A549 (cell line): Measurements from ENCODE around the gene DNAJC30. TPM values are rescaled to one million over a fixed set of nuclear protein-coding genes. Genes with fewer than 3 reads are reported as not detected.

Source experiments
- ATAC-seq, 2 experiments: fragments of 200-7000 bp in 1 of 2; fragments of >200 bp in 1 of 2; cut with Nextera tagmentation in 1 of 2; cut with Tn5 transposase in 1 of 2; 3 replicates each; pipeline versions ENCODE4 v1.8.0 to v1.9.1; 2018 to 2020; ENCODE audit warnings: mild to moderate bottlenecking in 1 of 2, moderate library complexity in 1 of 2
- CTCF ChIA-PET: fragments of 300-600 bp; sonication (Branson Sonifier 250); formaldehyde crosslinking; extraction: SDS; loops from one replicate; lab custom pipeline; 2021; ENCODE audit warnings: antibody characterized with exemption, inconsistent platforms; lab: Yijun Ruan, JAX
- POLR2A ChIA-PET: fragments of 350-600 bp; formaldehyde crosslinking; extraction: SDS; loops from one replicate; lab custom pipeline; 2021; ENCODE audit warnings: antibody characterized with exemption, inconsistent platforms; lab: Yijun Ruan, JAX
- DNase-seq, 2 experiments: peaks; one replicate each; pipeline versions ENCODE4 v3.0.0 to v3.0.0-alpha.2; 2011 to 2016; ENCODE audit warnings: low read depth in 1 of 2, low spot score in 1 of 2
- FAIRE-seq: peaks from 2 replicates; lab custom pipeline; 2011; peaks lifted over from hg19 to GRCh38; lab: Jason Lieb, UNC
- H3K27ac ChIP-seq, 2 experiments: fragments of >200 bp; sonication (Bioruptor Twin); formaldehyde crosslinking; 3 replicates each; pipeline ENCODE4 v1.5.1; 2016 to 2017
- H3K4me1 ChIP-seq: fragments of >200 bp; sonication (Bioruptor Twin); formaldehyde crosslinking; 3 replicates; pipeline ENCODE4 v1.6.1; 2016
- H3K4me2 ChIP-seq: fragments of >200 bp; sonication (Bioruptor Twin); formaldehyde crosslinking; 3 replicates; pipeline ENCODE4 v1.6.1; 2016
- H3K4me3 ChIP-seq: fragments of >200 bp; sonication (Bioruptor Twin); formaldehyde crosslinking; 3 replicates; pipeline ENCODE4 v1.5.1; 2016
- H3K9me3 ChIP-seq: fragments of >200 bp; sonication (Bioruptor Twin); formaldehyde crosslinking; 3 replicates; pipeline ENCODE4 v1.6.1; 2016
- CBX8 ChIP-seq: fragments of 200-600 bp; sonication (generic); IDR thresholded peaks from 2 replicates; pipeline ENCODE4 v1.6.1; 2016
- CEBPB ChIP-seq, 2 experiments: fragments of >200 bp in 1 of 2; sonication (Bioruptor Twin) in 1 of 2; formaldehyde crosslinking in 1 of 2; IDR thresholded peaks; 2 replicates each; pipeline ENCODE4 v1.6.1; 2012 to 2016
- CHD4 ChIP-seq: fragments of 200-600 bp; sonication (generic); IDR thresholded peaks from 2 replicates; pipeline ENCODE4 v1.6.1; 2016; ENCODE audit warnings: antibody characterized with exemption, mild to moderate bottlenecking, borderline replicate concordance
- EHF ChIP-seq: fragments of 250-450 bp; sonication (Bioruptor Pico); IDR thresholded peaks from 2 replicates; pipeline ENCODE4 v1.5.0; 2020; ENCODE audit warnings: mild to moderate bottlenecking
- FOSB ChIP-seq: fragments of 250-450 bp; sonication (Bioruptor Pico); IDR thresholded peaks from 2 replicates; pipeline ENCODE4 v1.5.0; 2020; ENCODE audit warnings: mild to moderate bottlenecking, moderate library complexity
- FOSL2 ChIP-seq, 2 experiments: fragments of 450-650 bp in 1 of 2; fragments of >200 bp in 1 of 2; sonication (Bioruptor Twin) in 1 of 2; formaldehyde crosslinking; IDR thresholded peaks; 2 replicates each; pipeline versions ENCODE4 v1.5.0 to v1.6.1; 2016 to 2020; ENCODE audit warnings: mild to moderate bottlenecking in 1 of 2, moderate library complexity in 1 of 2
- GATA3 ChIP-seq: IDR thresholded peaks from 2 replicates; pipeline ENCODE4 v1.6.1; 2012; ENCODE audit warnings: borderline replicate concordance
- HOXA7 ChIP-seq: fragments of 250-450 bp; sonication (Bioruptor Pico); IDR thresholded peaks from 2 replicates; pipeline ENCODE4 v1.5.0; 2020; ENCODE audit warnings: mild to moderate bottlenecking, moderate library complexity
- KDM5A ChIP-seq: fragments of 200-600 bp; sonication (generic); IDR thresholded peaks from 2 replicates; pipeline ENCODE4 v1.6.1; 2016; ENCODE audit warnings: antibody characterized with exemption, mild to moderate bottlenecking
- MYC ChIP-seq: IDR thresholded peaks from 2 replicates; pipeline ENCODE4 v1.6.1; 2012; ENCODE audit warnings: mild to moderate bottlenecking, inconsistent platforms, low read length, improper control_type of control experiment, borderline replicate concordance
- NFE2L2 ChIP-seq: fragments of 150-350 bp; conservative IDR thresholded peaks from 2 replicates; pipeline ENCODE4 v1.6.1; 2014; ENCODE audit warnings: low read length
- NPAS2 ChIP-seq: fragments of 250-450 bp; sonication (Bioruptor Pico); IDR thresholded peaks from 2 replicates; pipeline ENCODE4 v1.8.0; 2022; ENCODE audit warnings: mild to moderate bottlenecking, moderate library complexity, borderline replicate concordance
- POLR2A ChIP-seq: IDR thresholded peaks from 2 replicates; pipeline ENCODE4 v1.6.1; 2012; ENCODE audit warnings: mild to moderate bottlenecking, low read length
- RCOR1 ChIP-seq: fragments of 150-350 bp; IDR thresholded peaks from 2 replicates; pipeline ENCODE4 v1.6.1; 2014; ENCODE audit warnings: antibody characterized with exemption, low read length, low read depth
- RFX5 ChIP-seq: fragments of 450-650 bp; IDR thresholded peaks from 2 replicates; pipeline ENCODE4 v1.7.1; 2014; ENCODE audit warnings: antibody characterized with exemption, mild to moderate bottlenecking, moderate library complexity
- SREBF2 ChIP-seq: fragments of 450-650 bp; IDR thresholded peaks from 2 replicates; pipeline ENCODE4 v1.6.1; 2014; ENCODE audit warnings: mild to moderate bottlenecking, moderate library complexity
- TFCP2L1 ChIP-seq: fragments of 250-450 bp; sonication (Bioruptor Pico); IDR thresholded peaks from 2 replicates; pipeline ENCODE4 v1.5.0; 2021; ENCODE audit warnings: mild to moderate bottlenecking
- TP53 ChIP-seq: fragments of 250-450 bp; sonication (Bioruptor Pico); IDR thresholded peaks from 2 replicates; pipeline ENCODE4 v1.5.0; 2021; ENCODE audit warnings: mild to moderate bottlenecking, moderate library complexity
- WGBS: methylation state at CpG from one replicate; pipeline ENCODE4 v1.1.6; 2017; ENCODE audit errors: missing lambda C conversion rate; 5-methylcytosine and 5-hydroxymethylcytosine counted together
- polyA plus RNA-seq, 4 experiments: library from polyadenylated mRNA; depleted of rRNA in 3 of 4; stranded (reverse); fragments of >200 nt; fragmentation: RNase III in 1 of 4; extraction: RNeasy Plus Mini Kit Qiagen cat#74134 plus additional on column Dnase treatment in 1 of 4; gene quantifications; 2 replicates in 3 of 4; 3 replicates in 1 of 4; pipeline ENCODE4 v1.2.3, GENCODE V29; 2011 to 2017
- TF ChIP-seq, protein P1 (sequence below): fragments of 250-450 bp; sonication (Bioruptor Pico); IDR thresholded peaks from 2 replicates; pipeline ENCODE4 v1.5.0; 2021; ENCODE audit warnings: mild to moderate bottlenecking, moderate library complexity, borderline replicate concordance
- TF ChIP-seq, protein P2 (sequence below): fragments of >200 bp; sonication (Bioruptor Twin); formaldehyde crosslinking; IDR thresholded peaks from 3 replicates; pipeline ENCODE4 v1.5.1; 2016
- TF ChIP-seq, protein P3 (sequence below): fragments of 250-450 bp; sonication (Bioruptor Pico); IDR thresholded peaks from 2 replicates; pipeline ENCODE4 v1.5.0; 2020; ENCODE audit warnings: low read depth, mild to moderate bottlenecking, moderate library complexity
- TF ChIP-seq, protein P4 (sequence below): IDR thresholded peaks from 2 replicates; pipeline ENCODE4 v1.6.1; 2012
- TF ChIP-seq, protein P5 (sequence below): fragments of >200 bp; sonication (Bioruptor Twin); formaldehyde crosslinking; IDR thresholded peaks from 2 replicates; pipeline ENCODE4 v1.6.1; 2016
- TF ChIP-seq, protein P6 (sequence below): IDR thresholded peaks from 2 replicates; pipeline ENCODE4 v1.6.1; 2012; ENCODE audit warnings: low read depth, borderline replicate concordance

DNAJC30 gene
- polyA plus RNA-seq, 2 of the 4 experiments (the other 2 are of a cell fraction), result 5.7 to 8.9 TPM

DNA sequence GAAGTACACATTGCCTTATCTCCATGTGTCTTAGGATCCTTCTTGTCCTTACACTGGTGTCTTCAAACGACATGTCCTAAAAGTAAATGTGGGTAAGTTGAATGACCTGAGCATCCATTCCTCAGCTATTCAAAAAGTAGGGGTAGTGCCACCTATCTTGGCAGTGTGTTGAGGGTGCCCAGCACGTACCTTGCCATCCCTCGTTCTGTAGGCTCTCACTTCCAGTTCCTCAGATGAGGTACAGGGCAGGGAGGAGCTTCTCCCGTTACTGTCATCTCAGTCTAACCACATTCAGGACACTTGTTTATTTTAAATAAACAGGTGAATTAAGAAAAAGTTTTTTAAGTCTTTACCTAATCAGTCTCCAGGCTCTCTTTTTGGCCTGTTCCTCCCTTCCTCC is 13.1 kb upstream of the DNAJC30 start:
- Histone ChIP-seq H3K4me2 (no peak overlapping the region), H3K27ac (no peak overlapping the region), H3K9me3 (no peaks in the 10 kb centered on the region), H3K4me3 (no peak overlapping the region), H3K4me1 (peaks cover 28% of the 10 kb centered on the region)
- CTCF ChIA-PET, result interaction anchor here (1.1 to 10.0 kb wide), 12 partner anchors 9 to 90 kb away, joined by 3 to 139 read pairs (median 8); partner anchors contain the start of gene STX1A
- POLR2A ChIA-PET, result interaction anchor here (0.6 to 2.1 kb wide), 6 partner anchors 9 to 72 kb away, joined by 3 to 16 read pairs (median 4); partner anchors contain the start of genes BUD23 and MLXIPL
- DNase-seq (no peak), ATAC-seq (no peak), FAIRE-seq (no peak)
- 93% methylated on average over 4 of the region's 4 CpGs for WGBS
- TF ChIP-seq MYC (no peak), NFE2L2 (no peak), GATA3 (no peak), EHF (CRISPR knock-in tag) (no peak), SREBF2 (no peak), FOSB (CRISPR knock-in tag) (no peak)
- TF ChIP-seq, protein P1, sequence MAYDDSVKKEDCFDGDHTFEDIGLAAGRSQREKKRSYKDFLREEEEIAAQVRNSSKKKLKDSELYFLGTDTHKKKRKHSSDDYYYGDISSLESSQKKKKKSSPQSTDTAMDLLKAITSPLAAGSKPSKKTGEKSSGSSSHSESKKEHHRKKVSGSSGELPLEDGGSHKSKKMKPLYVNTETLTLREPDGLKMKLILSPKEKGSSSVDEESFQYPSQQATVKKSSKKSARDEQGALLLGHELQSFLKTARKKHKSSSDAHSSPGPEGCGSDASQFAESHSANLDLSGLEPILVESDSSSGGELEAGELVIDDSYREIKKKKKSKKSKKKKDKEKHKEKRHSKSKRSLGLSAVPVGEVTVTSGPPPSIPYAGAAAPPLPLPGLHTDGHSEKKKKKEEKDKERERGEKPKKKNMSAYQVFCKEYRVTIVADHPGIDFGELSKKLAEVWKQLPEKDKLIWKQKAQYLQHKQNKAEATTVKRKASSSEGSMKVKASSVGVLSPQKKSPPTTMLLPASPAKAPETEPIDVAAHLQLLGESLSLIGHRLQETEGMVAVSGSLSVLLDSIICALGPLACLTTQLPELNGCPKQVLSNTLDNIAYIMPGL (CRISPR knock-in tag), result no peak
- TF ChIP-seq, protein P2, sequence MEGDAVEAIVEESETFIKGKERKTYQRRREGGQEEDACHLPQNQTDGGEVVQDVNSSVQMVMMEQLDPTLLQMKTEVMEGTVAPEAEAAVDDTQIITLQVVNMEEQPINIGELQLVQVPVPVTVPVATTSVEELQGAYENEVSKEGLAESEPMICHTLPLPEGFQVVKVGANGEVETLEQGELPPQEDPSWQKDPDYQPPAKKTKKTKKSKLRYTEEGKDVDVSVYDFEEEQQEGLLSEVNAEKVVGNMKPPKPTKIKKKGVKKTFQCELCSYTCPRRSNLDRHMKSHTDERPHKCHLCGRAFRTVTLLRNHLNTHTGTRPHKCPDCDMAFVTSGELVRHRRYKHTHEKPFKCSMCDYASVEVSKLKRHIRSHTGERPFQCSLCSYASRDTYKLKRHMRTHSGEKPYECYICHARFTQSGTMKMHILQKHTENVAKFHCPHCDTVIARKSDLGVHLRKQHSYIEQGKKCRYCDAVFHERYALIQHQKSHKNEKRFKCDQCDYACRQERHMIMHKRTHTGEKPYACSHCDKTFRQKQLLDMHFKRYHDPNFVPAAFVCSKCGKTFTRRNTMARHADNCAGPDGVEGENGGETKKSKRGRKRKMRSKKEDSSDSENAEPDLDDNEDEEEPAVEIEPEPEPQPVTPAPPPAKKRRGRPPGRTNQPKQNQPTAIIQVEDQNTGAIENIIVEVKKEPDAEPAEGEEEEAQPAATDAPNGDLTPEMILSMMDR, result no peak

DNA sequence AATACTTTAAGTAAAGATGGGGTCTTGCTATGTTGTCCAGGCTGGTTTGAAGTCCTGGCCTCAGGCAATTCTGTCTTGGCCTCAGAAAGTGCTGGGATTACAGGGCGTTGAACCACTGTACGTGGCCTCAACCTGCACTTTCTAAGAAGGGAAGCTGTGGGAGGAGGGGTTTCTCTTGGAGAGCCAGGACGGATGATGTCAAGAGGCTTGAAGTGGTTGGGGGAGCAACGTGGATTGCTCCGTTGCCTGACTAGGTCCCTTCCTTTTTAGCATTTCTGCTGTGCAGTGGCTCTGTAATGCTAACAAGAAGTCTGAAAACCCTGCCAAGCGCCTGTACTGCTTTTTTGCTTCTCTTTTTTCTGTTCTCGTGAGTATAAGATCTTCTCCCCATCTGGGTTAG is 7.4 kb upstream of the DNAJC30 start:
- Histone ChIP-seq H3K4me2 (no peak overlapping the region), H3K27ac (no peak overlapping the region), H3K4me1 (no peaks in the 10 kb centered on the region), H3K4me3 (no peak overlapping the region), H3K9me3 (no peaks in the 10 kb centered on the region)
- TF ChIP-seq RCOR1 (no peak), NPAS2 (no peak), FOSL2 (IDR thresholded peaks at IDR 0.05) (no peak), FOSL2 (CRISPR knock-in tag; IDR thresholded peaks at IDR 0.05) (no peak), HOXA7 (no peak), CBX8 (no peak), TP53 (CRISPR knock-in tag) (no peak), POLR2A (no peak), CHD4 (no peak), TFCP2L1 (CRISPR knock-in tag) (no peak), RFX5 (no peak), CEBPB (IDR thresholded peaks at IDR 0.05) (no peak), KDM5A (no peak)
- TF ChIP-seq, protein P3, sequence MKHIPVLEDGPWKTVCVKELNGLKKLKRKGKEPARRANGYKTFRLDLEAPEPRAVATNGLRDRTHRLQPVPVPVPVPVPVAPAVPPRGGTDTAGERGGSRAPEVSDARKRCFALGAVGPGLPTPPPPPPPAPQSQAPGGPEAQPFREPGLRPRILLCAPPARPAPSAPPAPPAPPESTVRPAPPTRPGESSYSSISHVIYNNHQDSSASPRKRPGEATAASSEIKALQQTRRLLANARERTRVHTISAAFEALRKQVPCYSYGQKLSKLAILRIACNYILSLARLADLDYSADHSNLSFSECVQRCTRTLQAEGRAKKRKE (CRISPR knock-in tag), result no peak
- TF ChIP-seq, protein P4, sequence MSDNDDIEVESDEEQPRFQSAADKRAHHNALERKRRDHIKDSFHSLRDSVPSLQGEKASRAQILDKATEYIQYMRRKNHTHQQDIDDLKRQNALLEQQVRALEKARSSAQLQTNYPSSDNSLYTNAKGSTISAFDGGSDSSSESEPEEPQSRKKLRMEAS, result no peak
- TF ChIP-seq, protein P5, sequence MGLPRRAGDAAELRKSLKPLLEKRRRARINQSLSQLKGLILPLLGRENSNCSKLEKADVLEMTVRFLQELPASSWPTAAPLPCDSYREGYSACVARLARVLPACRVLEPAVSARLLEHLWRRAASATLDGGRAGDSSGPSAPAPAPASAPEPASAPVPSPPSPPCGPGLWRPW, result no peak
- TF ChIP-seq, protein P6, sequence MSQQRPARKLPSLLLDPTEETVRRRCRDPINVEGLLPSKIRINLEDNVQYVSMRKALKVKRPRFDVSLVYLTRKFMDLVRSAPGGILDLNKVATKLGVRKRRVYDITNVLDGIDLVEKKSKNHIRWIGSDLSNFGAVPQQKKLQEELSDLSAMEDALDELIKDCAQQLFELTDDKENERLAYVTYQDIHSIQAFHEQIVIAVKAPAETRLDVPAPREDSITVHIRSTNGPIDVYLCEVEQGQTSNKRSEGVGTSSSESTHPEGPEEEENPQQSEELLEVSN, result no peak
- DNase-seq, result no peak
- CTCF ChIA-PET, result interaction anchor here (0.6 to 4.0 kb wide), 6 partner anchors 11 to 84 kb away, joined by 3 to 34 read pairs (median 8); no protein-coding TSS in a partner anchor
- no peak for FAIRE-seq
- POLR2A ChIA-PET, result interaction anchor here (2.0 kb wide), 1 partner anchor 11 kb away, joined by 6 read pairs; no protein-coding TSS in a partner anchor
- 93% methylated on average over 7 of the region's 7 CpGs for WGBS
- no peak for ATAC-seq
